EH (cell line): Measurements from ENCODE around the gene MEGF6.

Experiments used
- DNase-seq: peaks from one replicate; pipeline ENCODE4 v3.0.0-alpha.2; 2015; ENCODE audit warnings: low read depth

Gene MEGF6

GRCh38 chr1:3540876-3541275, 70.4 kb downstream of the MEGF6 start:
- DNase-seq = no peak

- peak; percentile 66 for DNase-seq
Observed at GRCh38 chr1:3539707-3540425, 71.4 kb downstream of the MEGF6 start.

GRCh38 chr1:3537359-3537758, 73.9 kb downstream of the MEGF6 start:
- no peak for DNase-seq

GRCh38 chr1:3536420-3537195, 74.7 kb downstream of the MEGF6 start:
- peak; percentile 45 for DNase-seq

- no peak for DNase-seq
Observed at GRCh38 chr1:3535732-3536131, 75.6 kb downstream of the MEGF6 start.

GRCh38 chr1:3534803-3535637, 76.3 kb downstream of the MEGF6 start:
- no peak for DNase-seq

GRCh38 chr1:3533067-3534048, 78.0 kb downstream of the MEGF6 start:
- no peak for DNase-seq

GRCh38 chr1:3531928-3532327, 79.4 kb downstream of the MEGF6 start:
- no peak for DNase-seq

GRCh38 chr1:3530926-3531818, 80.1 kb downstream of the MEGF6 start:
- peak; percentile 90 for DNase-seq

GRCh38 chr1:3530086-3530925, 81.0 kb downstream of the MEGF6 start:
- DNase-seq = peak; percentile 57

- peak; percentile 52 for DNase-seq
Observed at GRCh38 chr1:3529099-3529729, 82.1 kb downstream of the MEGF6 start.

GRCh38 chr1:3527774-3528173, 83.5 kb downstream of the MEGF6 start:
- DNase-seq = no peak

GRCh38 chr1:3525551-3526482, 85.5 kb downstream of the MEGF6 start:
- no peak for DNase-seq

GRCh38 chr1:3524556-3525203, 86.6 kb downstream of the MEGF6 start:
- no peak for DNase-seq

GRCh38 chr1:3523980-3524379, 87.3 kb downstream of the MEGF6 start:
- DNase-seq = no peak

GRCh38 chr1:3522564-3523265, 88.6 kb downstream of the MEGF6 start:
- peak; percentile 93 for DNase-seq

- no peak for DNase-seq
Observed at GRCh38 chr1:3522112-3522511, 89.2 kb downstream of the MEGF6 start.
